Measurements from ENCODE around the gene CD47. TPM values are rescaled to one million over a fixed set of nuclear protein-coding genes. Genes with fewer than 3 reads are reported as not detected.

CD47 gene
- total and polyA plus RNA-seq, 7 donors, result 10.8 to 74.9 (median 61.4) TPM

DNA sequence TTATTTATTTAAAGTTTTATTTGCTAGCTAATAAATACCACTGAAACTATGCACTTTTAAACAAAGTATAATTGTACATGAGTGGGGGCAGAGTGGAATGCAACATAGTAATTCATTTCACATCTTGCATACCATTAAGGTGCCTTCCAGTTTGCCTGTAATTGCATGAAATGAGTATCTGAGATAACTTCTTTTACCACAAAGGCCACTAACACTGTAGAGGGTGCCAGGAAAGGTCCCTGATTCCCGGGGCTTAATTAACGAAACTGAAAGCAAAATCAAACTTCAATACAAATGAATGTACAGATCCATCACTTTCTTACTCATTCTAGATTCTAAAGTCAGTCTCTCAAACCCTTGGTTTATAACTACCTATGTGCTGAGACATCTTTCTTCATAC, 2.1 kb downstream of the CD47 start:
- 3 to 8% methylated on average over 2 of the region's 2 CpGs for WGBS, 2 donors

DNA sequence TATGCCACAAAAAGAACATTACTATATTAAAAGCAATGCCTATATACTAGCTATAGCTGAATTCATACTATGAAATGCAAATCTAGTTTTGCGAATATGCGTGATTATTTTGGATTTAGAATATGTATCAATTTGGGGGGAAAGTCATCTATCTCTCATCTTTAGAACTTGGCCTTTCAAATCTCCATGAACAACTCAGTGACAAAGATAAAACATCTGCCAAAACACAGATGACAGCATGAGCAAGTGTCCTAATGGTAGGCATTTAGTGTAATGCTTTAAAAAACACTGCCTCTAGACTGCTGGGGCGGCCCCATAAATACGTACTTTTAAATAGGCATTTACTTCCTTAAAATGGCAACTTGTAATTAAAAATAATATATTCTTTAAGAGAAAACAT, 2.7 kb downstream of the CD47 start:
- Histone ChIP-seq H3K27me3 (no peaks in the 10 kb centered on the region), H3K9me3 (no peaks in the 10 kb centered on the region), H3K4me1 (peaks cover 0 to 46% (median 4%) of the 10 kb centered on the region in 4 donors), H3K27ac (peak overlapping the region in 2 of 4 donors; percentile 88 to 94), H3K36me3 (no peaks in the 10 kb centered on the region), H3K4me3 (peak overlapping the region in 2 of 4 donors; percentile 1 to 75)
- no peak for DNase-seq
- TF ChIP-seq POLR2A (IDR thresholded peaks at IDR 0.05), result no peak
- TF ChIP-seq, protein P1, sequence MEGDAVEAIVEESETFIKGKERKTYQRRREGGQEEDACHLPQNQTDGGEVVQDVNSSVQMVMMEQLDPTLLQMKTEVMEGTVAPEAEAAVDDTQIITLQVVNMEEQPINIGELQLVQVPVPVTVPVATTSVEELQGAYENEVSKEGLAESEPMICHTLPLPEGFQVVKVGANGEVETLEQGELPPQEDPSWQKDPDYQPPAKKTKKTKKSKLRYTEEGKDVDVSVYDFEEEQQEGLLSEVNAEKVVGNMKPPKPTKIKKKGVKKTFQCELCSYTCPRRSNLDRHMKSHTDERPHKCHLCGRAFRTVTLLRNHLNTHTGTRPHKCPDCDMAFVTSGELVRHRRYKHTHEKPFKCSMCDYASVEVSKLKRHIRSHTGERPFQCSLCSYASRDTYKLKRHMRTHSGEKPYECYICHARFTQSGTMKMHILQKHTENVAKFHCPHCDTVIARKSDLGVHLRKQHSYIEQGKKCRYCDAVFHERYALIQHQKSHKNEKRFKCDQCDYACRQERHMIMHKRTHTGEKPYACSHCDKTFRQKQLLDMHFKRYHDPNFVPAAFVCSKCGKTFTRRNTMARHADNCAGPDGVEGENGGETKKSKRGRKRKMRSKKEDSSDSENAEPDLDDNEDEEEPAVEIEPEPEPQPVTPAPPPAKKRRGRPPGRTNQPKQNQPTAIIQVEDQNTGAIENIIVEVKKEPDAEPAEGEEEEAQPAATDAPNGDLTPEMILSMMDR (IDR thresholded peaks at IDR 0.05), result no peak
- intact Hi-C loops (cut with DNase I), result loop anchor here (5.0 kb wide), 2 partner anchors 131 to 426 kb away; no protein-coding TSS in a partner anchor
- 72 to 85% methylated on average over 4 of the region's 4 CpGs for WGBS, 2 donors

More for the DNA sequence above, 2.1 kb downstream of the CD47 start:
- intact Hi-C loops (cut with DNase I), result loop anchor here (5.0 kb wide), 2 partner anchors 131 to 426 kb away; no protein-coding TSS in a partner anchor
- H3K4me3 ChIP-seq, result peak overlapping the region in 3 of 4 donors; percentile 75 to 99 (median 96)
- H3K4me1 ChIP-seq, result peaks cover 0 to 46% (median 4%) of the 10 kb centered on the region in 4 donors
- DNase-seq, result no peak
- H3K9me3 ChIP-seq, result no peaks in the 10 kb centered on the region
- no peaks in the 10 kb centered on the region for H3K27me3 ChIP-seq
- H3K27ac ChIP-seq, result peak overlapping the region in 2 of 4 donors; percentile 88 to 94
- TF ChIP-seq POLR2A (IDR thresholded peaks at IDR 0.05) (no peak), POLR2AphosphoS5 (IDR thresholded peaks at IDR 0.05) (peak in 1 of 4 donors; percentile 11)
- no peaks in the 10 kb centered on the region for H3K36me3 ChIP-seq

DNA sequence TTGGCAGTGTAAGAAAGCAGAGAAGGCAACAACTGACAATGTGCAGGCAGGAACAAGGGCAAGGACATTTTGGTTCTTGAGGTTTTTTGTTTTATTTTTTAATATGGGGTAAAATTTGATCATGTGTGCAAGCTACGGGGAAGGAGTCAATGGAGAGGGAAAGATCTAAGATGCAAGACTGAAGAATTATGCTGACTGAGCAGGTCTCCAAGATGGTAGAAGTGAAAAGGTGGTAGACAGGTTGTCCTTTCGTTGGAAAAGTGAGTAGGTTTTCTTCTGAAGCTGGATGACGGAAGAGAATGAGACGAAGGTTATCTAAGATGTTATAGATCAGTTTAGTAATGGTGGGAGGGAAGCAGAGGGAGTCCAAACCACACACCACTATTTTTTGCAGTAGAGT, 4.2 kb downstream of the CD47 start:
- no peak overlapping the region for H3K4me3 ChIP-seq
- no peaks in the 10 kb centered on the region for H3K9me3 ChIP-seq
- peaks cover 0 to 43% (median 4%) of the 10 kb centered on the region in 4 donors for H3K4me1 ChIP-seq
- H3K27ac ChIP-seq, result no peak overlapping the region
- H3K27me3 ChIP-seq, result no peaks in the 10 kb centered on the region
- 89 to 94% methylated on average over 4 of the region's 4 CpGs for WGBS, 2 donors
- no peaks in the 10 kb centered on the region for H3K36me3 ChIP-seq
- no peak for DNase-seq
- TF ChIP-seq, protein P1 (IDR thresholded peaks at IDR 0.05), result no peak
- TF ChIP-seq EP300 (IDR thresholded peaks at IDR 0.05), result no peak
- TF ChIP-seq POLR2A (IDR thresholded peaks at IDR 0.05), result no peak
- TF ChIP-seq POLR2AphosphoS5 (IDR thresholded peaks at IDR 0.05), result no peak
- intact Hi-C loops (cut with DNase I), result loop anchor here (5.0 kb wide), 2 partner anchors 129 to 424 kb away; no protein-coding TSS in a partner anchor

DNA sequence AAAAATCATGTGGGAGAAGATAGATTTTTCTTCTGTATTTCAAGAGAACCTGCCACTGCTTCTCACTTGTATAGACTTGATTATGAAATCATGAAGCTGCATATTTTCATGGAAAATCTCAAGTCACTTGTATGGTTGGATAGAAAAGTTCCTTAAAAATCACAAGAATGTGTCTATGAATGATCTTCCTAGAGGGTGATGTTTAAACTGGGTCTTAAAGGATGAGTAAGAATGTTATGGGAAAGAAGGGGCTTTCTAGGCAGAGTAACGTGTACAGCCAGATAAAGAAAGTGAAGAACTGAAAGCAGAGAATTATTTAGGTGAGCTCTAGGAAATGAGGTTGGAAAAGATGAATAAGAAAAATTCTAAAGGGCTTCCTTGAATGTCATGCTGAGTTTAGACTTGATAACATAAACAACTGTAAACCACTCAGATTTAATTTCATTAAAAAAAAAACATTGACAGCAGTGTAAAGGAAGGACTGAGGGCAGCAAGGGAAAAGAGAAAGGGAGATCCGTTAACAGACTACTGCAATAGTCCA, 5.0 kb downstream of the CD47 start:
- Histone ChIP-seq H3K9me3 (no peaks in the 10 kb centered on the region), H3K4me3 (no peak overlapping the region), H3K36me3 (no peaks in the 10 kb centered on the region), H3K4me1 (peaks cover 0 to 40% (median 4%) of the 10 kb centered on the region in 4 donors), H3K27me3 (no peaks in the 10 kb centered on the region), H3K27ac (no peak overlapping the region)
- intact Hi-C loops (cut with DNase I), result loop anchor here (5.0 kb wide), 2 partner anchors 129 to 424 kb away; no protein-coding TSS in a partner anchor
- no peak for DNase-seq
- 71 to 83% methylated on average over 2 of the region's 2 CpGs for WGBS, 2 donors
- TF ChIP-seq POLR2AphosphoS5 (IDR thresholded peaks at IDR 0.05), result no peak

DNA sequence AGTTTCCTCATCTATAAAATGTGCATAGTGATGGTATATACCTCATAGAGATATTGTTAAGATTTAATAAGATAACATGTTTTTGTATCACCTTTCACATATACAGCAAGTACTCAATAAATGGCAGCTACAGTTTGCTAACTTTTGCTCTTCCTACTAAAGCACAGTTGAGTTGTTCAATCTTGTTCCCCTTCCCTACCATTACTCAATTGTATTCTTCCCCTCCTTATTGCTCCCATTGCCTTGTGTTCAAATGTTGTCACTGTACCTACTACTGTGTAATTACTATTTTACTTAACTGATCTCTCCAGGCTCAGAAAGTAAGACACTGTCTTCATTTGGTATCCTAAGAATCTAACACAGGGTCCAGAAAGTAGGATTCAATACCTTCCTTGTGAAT, 5.5 kb downstream of the CD47 start:
- Histone ChIP-seq H3K4me3 (no peak overlapping the region), H3K4me1 (peaks cover 0 to 40% (median 5%) of the 10 kb centered on the region in 4 donors), H3K9me3 (no peaks in the 10 kb centered on the region), H3K36me3 (no peaks in the 10 kb centered on the region), H3K27me3 (no peaks in the 10 kb centered on the region), H3K27ac (no peak overlapping the region)
- intact Hi-C loops (cut with DNase I), result loop anchor here (5.0 kb wide), 2 partner anchors 128 to 423 kb away; no protein-coding TSS in a partner anchor
- DNase-seq, result no peak
- TF ChIP-seq POLR2AphosphoS5 (IDR thresholded peaks at IDR 0.05) (no peak), EP300 (IDR thresholded peaks at IDR 0.05) (no peak), POLR2A (IDR thresholded peaks at IDR 0.05) (no peak)
- TF ChIP-seq, protein P1 (IDR thresholded peaks at IDR 0.05), result no peak

Data from sigmoid colon (tissue), 7 donors.